Measurements from ENCODE around the gene USP2.

The USP2 gene

GRCh38 chr11:119381181-119381988 lies at the start of gene USP2:
Gene USP2 (minus strand): TSS chr11:119381690. CDS start chr11:119373480, 8,210 bp downstream.
- Histone ChIP-seq H3K4me1 (ENCODE audit: control insufficient read depth, insufficient read depth, low read length, unreplicated experiment) (peaks cover 20% of the 10 kb centered on the region), H3K27me3 (ENCODE audit: insufficient read depth, low read length) (peaks cover 16% of the 10 kb centered on the region; the same call in 1 of the 2 replicates), H3K36me3 (ENCODE audit: insufficient read depth, low read length) (no peaks in the 10 kb centered on the region), H3K4me3 (ENCODE audit: low read depth, low read length) (peak within 1 kb of the TSS; percentile 81), H3K79me2 (ENCODE audit: control insufficient read depth, insufficient read depth, low read length, unreplicated experiment) (no peaks in the 10 kb centered on the region), H2AFZ (ENCODE audit: low read length, unreplicated experiment) (peak within 1 kb of the TSS; percentile 72), H3K27ac (ENCODE audit: low read depth, low read length) (0 out of 2 replicates have a peak within 1 kb of the TSS, but pooled peaks have one; percentile 14)

- peaks cover 12% of the 10 kb centered on the region for H3K4me1 ChIP-seq (ENCODE audit: control insufficient read depth, insufficient read depth, low read length, unreplicated experiment)
- no peaks in the 10 kb centered on the region for H3K27me3 ChIP-seq (ENCODE audit: insufficient read depth, low read length)
- peaks cover 6% of the 10 kb centered on the region for H3K79me2 ChIP-seq (ENCODE audit: control insufficient read depth, insufficient read depth, low read length, unreplicated experiment)
- H3K4me3 ChIP-seq (ENCODE audit: low read depth, low read length) = no peak overlapping the region
- H3K36me3 ChIP-seq (ENCODE audit: insufficient read depth, low read length) = no peaks in the 10 kb centered on the region
- H3K27ac ChIP-seq (ENCODE audit: low read depth, low read length) = no peak overlapping the region
- H2AFZ ChIP-seq (ENCODE audit: low read length, unreplicated experiment) = no peak overlapping the region
These were observed 45.8 kb upstream of the USP2 start for GRCh38 chr11:119427279-119427678.

- H3K79me2 ChIP-seq (ENCODE audit: control insufficient read depth, insufficient read depth, low read length, unreplicated experiment) = peaks cover 18% of the 10 kb centered on the region
- no peaks in the 10 kb centered on the region for H3K36me3 ChIP-seq (ENCODE audit: insufficient read depth, low read length)
- no peaks in the 10 kb centered on the region for H3K27me3 ChIP-seq (ENCODE audit: insufficient read depth, low read length)
- H3K27ac ChIP-seq (ENCODE audit: low read depth, low read length) = no peak overlapping the region
- no peak overlapping the region for H2AFZ ChIP-seq (ENCODE audit: low read length, unreplicated experiment)
- no peak overlapping the region for H3K4me3 ChIP-seq (ENCODE audit: low read depth, low read length)
- peaks cover 6% of the 10 kb centered on the region for H3K4me1 ChIP-seq (ENCODE audit: control insufficient read depth, insufficient read depth, low read length, unreplicated experiment)
These were observed 44.7 kb upstream of the USP2 start for GRCh38 chr11:119426142-119426541.

- Histone ChIP-seq H3K79me2 (ENCODE audit: control insufficient read depth, insufficient read depth, low read length, unreplicated experiment) (peaks cover 31% of the 10 kb centered on the region), H3K36me3 (ENCODE audit: insufficient read depth, low read length) (no peaks in the 10 kb centered on the region), H3K27me3 (ENCODE audit: insufficient read depth, low read length) (no peaks in the 10 kb centered on the region), H3K4me1 (ENCODE audit: control insufficient read depth, insufficient read depth, low read length, unreplicated experiment) (peaks cover 11% of the 10 kb centered on the region), H2AFZ (ENCODE audit: low read length, unreplicated experiment) (no peak overlapping the region), H3K27ac (ENCODE audit: low read depth, low read length) (no peak overlapping the region), H3K4me3 (ENCODE audit: low read depth, low read length) (no peak overlapping the region)
These were observed 43.3 kb upstream of the USP2 start for GRCh38 chr11:119424775-119425174.

- H3K79me2 ChIP-seq (ENCODE audit: control insufficient read depth, insufficient read depth, low read length, unreplicated experiment) = peaks cover 32% of the 10 kb centered on the region
- H3K36me3 ChIP-seq (ENCODE audit: insufficient read depth, low read length) = no peaks in the 10 kb centered on the region
- no peak overlapping the region for H2AFZ ChIP-seq (ENCODE audit: low read length, unreplicated experiment)
- no peak overlapping the region for H3K27ac ChIP-seq (ENCODE audit: low read depth, low read length)
- no peak overlapping the region for H3K4me3 ChIP-seq (ENCODE audit: low read depth, low read length)
- peaks cover 11% of the 10 kb centered on the region for H3K4me1 ChIP-seq (ENCODE audit: control insufficient read depth, insufficient read depth, low read length, unreplicated experiment)
- no peaks in the 10 kb centered on the region for H3K27me3 ChIP-seq (ENCODE audit: insufficient read depth, low read length)
These were observed 42.8 kb upstream of the USP2 start for GRCh38 chr11:119424276-119424675.

GRCh38 chr11:119423509-119424254 lies 42.2 kb upstream of the USP2 start:
- Histone ChIP-seq H3K4me1 (ENCODE audit: control insufficient read depth, insufficient read depth, low read length, unreplicated experiment) (peaks cover 12% of the 10 kb centered on the region), H3K4me3 (ENCODE audit: low read depth, low read length) (peak overlapping the region; percentile 96), H3K27me3 (ENCODE audit: insufficient read depth, low read length) (no peaks in the 10 kb centered on the region), H2AFZ (ENCODE audit: low read length, unreplicated experiment) (peak overlapping the region; percentile 57), H3K27ac (ENCODE audit: low read depth, low read length) (no peak overlapping the region), H3K79me2 (ENCODE audit: control insufficient read depth, insufficient read depth, low read length, unreplicated experiment) (peaks cover 37% of the 10 kb centered on the region), H3K36me3 (ENCODE audit: insufficient read depth, low read length) (no peaks in the 10 kb centered on the region)

- Histone ChIP-seq H3K27me3 (ENCODE audit: insufficient read depth, low read length) (no peaks in the 10 kb centered on the region), H2AFZ (ENCODE audit: low read length, unreplicated experiment) (peak within 1 kb of the TSS; percentile 57)
These were observed 41.5 kb upstream of the USP2 start, which contains the start of gene THY1 for GRCh38 chr11:119422809-119423508. Gene THY1 (minus strand): TSS chr11:119423172. CDS start chr11:119420905, 2,267 bp downstream.

GRCh38 chr11:119421941-119422808 lies 40.7 kb upstream of the USP2 start:
- Histone ChIP-seq H3K79me2 (ENCODE audit: control insufficient read depth, insufficient read depth, low read length, unreplicated experiment) (peaks cover 40% of the 10 kb centered on the region), H3K36me3 (ENCODE audit: insufficient read depth, low read length) (no peaks in the 10 kb centered on the region), H3K4me1 (ENCODE audit: control insufficient read depth, insufficient read depth, low read length, unreplicated experiment) (peaks cover 28% of the 10 kb centered on the region), H3K27me3 (ENCODE audit: insufficient read depth, low read length) (no peaks in the 10 kb centered on the region), H3K4me3 (ENCODE audit: low read depth, low read length) (peak overlapping the region; percentile 96), H2AFZ (ENCODE audit: low read length, unreplicated experiment) (peak overlapping the region; percentile 57), H3K27ac (ENCODE audit: low read depth, low read length) (peak overlapping the region; percentile 8; the same call in 1 of the 2 replicates)

More at GRCh38 chr11:119422809-119423508, 41.5 kb upstream of the USP2 start, which contains the start of gene THY1:
- H3K4me3 ChIP-seq (ENCODE audit: low read depth, low read length) = peak within 1 kb of the TSS; percentile 96
- peaks cover 20% of the 10 kb centered on the region for H3K4me1 ChIP-seq (ENCODE audit: control insufficient read depth, insufficient read depth, low read length, unreplicated experiment)
- H3K27ac ChIP-seq (ENCODE audit: low read depth, low read length) = peak within 1 kb of the TSS; percentile 8; the same call in 1 of the 2 replicates
- peaks cover 40% of the 10 kb centered on the region for H3K79me2 ChIP-seq (ENCODE audit: control insufficient read depth, insufficient read depth, low read length, unreplicated experiment)
- no peaks in the 10 kb centered on the region for H3K36me3 ChIP-seq (ENCODE audit: insufficient read depth, low read length)

- H3K36me3 ChIP-seq (ENCODE audit: insufficient read depth, low read length) = no peaks in the 10 kb centered on the region
- peak overlapping the region; percentile 96 for H3K4me3 ChIP-seq (ENCODE audit: low read depth, low read length)
- peaks cover 40% of the 10 kb centered on the region for H3K79me2 ChIP-seq (ENCODE audit: control insufficient read depth, insufficient read depth, low read length, unreplicated experiment)
- peaks cover 34% of the 10 kb centered on the region for H3K4me1 ChIP-seq (ENCODE audit: control insufficient read depth, insufficient read depth, low read length, unreplicated experiment)
- no peak overlapping the region for H3K27ac ChIP-seq (ENCODE audit: low read depth, low read length)
- H3K27me3 ChIP-seq (ENCODE audit: insufficient read depth, low read length) = no peaks in the 10 kb centered on the region
- H2AFZ ChIP-seq (ENCODE audit: low read length, unreplicated experiment) = no peak overlapping the region
These were observed 39.9 kb upstream of the USP2 start for GRCh38 chr11:119421351-119421750.

All from ACC112 (cell line).